SK-N-SH (cell line): ENCODE data around the gene CCDC141.

Experiments used
- CTCF ChIP-seq: fragments of 200-600 bp; sonication (generic); IDR thresholded peaks from 2 replicates; pipeline ENCODE4 v1.6.1; 2017; ENCODE audit warnings: antibody characterized with exemption, mild to moderate bottlenecking, moderate library complexity
- NRF1 ChIP-seq: IDR thresholded peaks from 2 replicates; pipeline ENCODE4 v1.6.1; 2012; ENCODE audit warnings: low read depth, mild to moderate bottlenecking, low read length
- RAD21 ChIP-seq: IDR thresholded peaks from 2 replicates; pipeline ENCODE4 v1.6.1; 2012; ENCODE audit warnings: mild to moderate bottlenecking, low read length
- RCOR1 ChIP-seq: fragments of 150-350 bp; IDR thresholded peaks from 2 replicates; pipeline ENCODE4 v1.6.1; 2017; ENCODE audit warnings: antibody characterized with exemption, low read length
- REST ChIP-seq: IDR thresholded peaks from 2 replicates; pipeline ENCODE4 v1.6.1; 2012; ENCODE audit warnings: mild to moderate bottlenecking, low read depth, low read length, moderate library complexity
- RFX5 ChIP-seq: IDR thresholded peaks from 2 replicates; pipeline ENCODE4 v1.6.1; 2012; ENCODE audit warnings: mild to moderate bottlenecking, improper control_type of control experiment, low read length
- SIN3A ChIP-seq: IDR thresholded peaks from 2 replicates; pipeline ENCODE4 v1.6.1; 2012; ENCODE audit warnings: low read depth, mild to moderate bottlenecking, low read length, moderate library complexity, borderline replicate concordance
- TAF1 ChIP-seq: IDR thresholded peaks from 2 replicates; pipeline ENCODE4 v1.6.1; 2012; ENCODE audit warnings: low read depth, mild to moderate bottlenecking, low read length, moderate library complexity, borderline replicate concordance
- TF ChIP-seq, protein P1 (sequence below): IDR thresholded peaks from 2 replicates; pipeline ENCODE4 v1.4.0; 2012; ENCODE audit warnings: low read depth, borderline replicate concordance

GRCh38 chr2:178920916-178921513 is 128.9 kb downstream of the CCDC141 start:
- TF ChIP-seq NRF1 (no peak), CTCF (no peak), REST (no peak), RAD21 (no peak), TAF1 (no peak), RFX5 (no peak), SIN3A (no peak), RCOR1 (no peak)
- TF ChIP-seq, protein P1, sequence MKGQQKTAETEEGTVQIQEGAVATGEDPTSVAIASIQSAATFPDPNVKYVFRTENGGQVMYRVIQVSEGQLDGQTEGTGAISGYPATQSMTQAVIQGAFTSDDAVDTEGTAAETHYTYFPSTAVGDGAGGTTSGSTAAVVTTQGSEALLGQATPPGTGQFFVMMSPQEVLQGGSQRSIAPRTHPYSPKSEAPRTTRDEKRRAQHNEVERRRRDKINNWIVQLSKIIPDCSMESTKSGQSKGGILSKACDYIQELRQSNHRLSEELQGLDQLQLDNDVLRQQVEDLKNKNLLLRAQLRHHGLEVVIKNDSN: no peak
